Suprapubic skin (tissue), 4 donors: ENCODE data around the gene JPT1. TPM values are rescaled to one million over a fixed set of nuclear protein-coding genes. Genes with fewer than 3 reads are reported as not detected.
"Not testable (repeated sequence)": the region's sequence is repeated elsewhere in the genome, so short reads cannot be mapped to it uniquely, and the experiment has no call there.

Source experiments
- DNase-seq, 2 donors: peaks; one replicate each; pipeline ENCODE4 v3.0.0-alpha.2; 2019; ENCODE audit warnings: low spot score in 2 of 2
- H3K27ac ChIP-seq: fragments of 200-600 bp; sonication (generic); one replicate; pipeline ENCODE4 v1.5.1; 2019
- H3K27me3 ChIP-seq: fragments of 200-600 bp; sonication (generic); one replicate; pipeline ENCODE4 v1.5.1; 2019
- H3K36me3 ChIP-seq: fragments of 200-600 bp; sonication (generic); one replicate; pipeline ENCODE4 v1.5.1; 2019
- H3K4me1 ChIP-seq: fragments of 200-600 bp; sonication (generic); one replicate; pipeline ENCODE4 v1.5.1; 2019
- H3K4me3 ChIP-seq: fragments of 200-600 bp; sonication (generic); one replicate; pipeline ENCODE4 v1.5.1; 2019; ENCODE audit warnings: mild to moderate bottlenecking
- H3K9me3 ChIP-seq: fragments of 200-600 bp; sonication (generic); one replicate; pipeline ENCODE4 v1.5.1; 2019
- CTCF ChIP-seq, 2 donors: fragments of 200-600 bp in 1 of 2; fragments of 450-650 bp in 1 of 2; sonication (generic) in 1 of 2; IDR thresholded peaks; one replicate each; pipeline ENCODE4 v1.5.1; 2016 to 2019; ENCODE audit warnings: antibody characterized with exemption in 2 of 2, mild to moderate bottlenecking in 1 of 2, moderate library complexity in 1 of 2
- EP300 ChIP-seq: sonication (generic); formaldehyde crosslinking; IDR thresholded peaks from one replicate; pipeline ENCODE4 v1.6.1; 2017; ENCODE audit warnings: antibody characterized with exemption
- POLR2A ChIP-seq, 2 donors: fragments of 450-650 bp; IDR thresholded peaks; one replicate each; pipeline ENCODE4 v1.6.1; 2017; ENCODE audit warnings: antibody characterized with exemption in 2 of 2, mild to moderate bottlenecking in 2 of 2, moderate library complexity in 2 of 2
- POLR2AphosphoS5 ChIP-seq, 3 donors: sonication (generic); formaldehyde crosslinking; IDR thresholded peaks; one replicate each; pipeline ENCODE4 v1.6.1; 2017; ENCODE audit warnings: antibody characterized with exemption in 3 of 3
- WGBS: methylation state at CpG from one replicate; pipeline ENCODE4 v1.1.5; 2018; 5-methylcytosine and 5-hydroxymethylcytosine counted together
- total RNA-seq, 4 donors: library from RNA; depleted of rRNA; stranded (reverse); fragments of >200 nt; gene quantifications; one replicate each; pipeline ENCODE4 v1.1.0, GENCODE V29; 2016

JPT1 gene
- total RNA-seq, 4 donors from 2014 or later = 37.9 to 55.9 (median 50.4) TPM

- 89% methylated on average over 6 of the region's 6 CpGs for WGBS
- Histone ChIP-seq H3K27me3 (no peaks in the 10 kb centered on the region), H3K4me3 (no peak overlapping the region), H3K27ac (no peak overlapping the region), H3K36me3 (peaks cover 45% of the 10 kb centered on the region), H3K4me1 (peaks cover 6% of the 10 kb centered on the region), H3K9me3 (no peaks in the 10 kb centered on the region)
- DNase-seq = peak in 1 of 2 donors; percentile 24
- no peak for TF ChIP-seq EP300
- TF ChIP-seq CTCF (IDR thresholded peaks at IDR 0.05) = no peak
- no peak for TF ChIP-seq POLR2A (IDR thresholded peaks at IDR 0.05)
- TF ChIP-seq POLR2AphosphoS5 (IDR thresholded peaks at IDR 0.05) = no peak
Measured at GRCh38 chr17:75147878-75148546, 6.3 kb downstream of the JPT1 start.

- DNase-seq = no peak
- Histone ChIP-seq H3K9me3 (no peaks in the 10 kb centered on the region), H3K4me1 (no peaks in the 10 kb centered on the region), H3K27me3 (no peaks in the 10 kb centered on the region), H3K27ac (no peak overlapping the region), H3K36me3 (peaks cover 48% of the 10 kb centered on the region), H3K4me3 (no peak overlapping the region)
- TF ChIP-seq POLR2AphosphoS5 (IDR thresholded peaks at IDR 0.05) (no peak), CTCF (IDR thresholded peaks at IDR 0.05) (no peak), POLR2A (IDR thresholded peaks at IDR 0.05) (no peak), EP300 (no peak)
- 86% methylated on average over 3 of the region's 3 CpGs for WGBS
Measured at GRCh38 chr17:75146592-75146991, 7.7 kb downstream of the JPT1 start.

- no peaks in the 10 kb centered on the region for H3K4me1 ChIP-seq
- no peak for TF ChIP-seq POLR2AphosphoS5 (IDR thresholded peaks at IDR 0.05)
- TF ChIP-seq EP300 = no peak
- no peak for TF ChIP-seq CTCF (IDR thresholded peaks at IDR 0.05)
- TF ChIP-seq POLR2A (IDR thresholded peaks at IDR 0.05) = no peak
- H3K9me3 ChIP-seq = no peaks in the 10 kb centered on the region
- peaks cover 56% of the 10 kb centered on the region for H3K36me3 ChIP-seq
- WGBS = 89% methylated on average over 11 of the region's 11 CpGs
- H3K27me3 ChIP-seq = no peaks in the 10 kb centered on the region
- no peak overlapping the region for H3K4me3 ChIP-seq
- no peak overlapping the region for H3K27ac ChIP-seq
- peak in 1 of 2 donors; percentile 31 for DNase-seq
Measured at GRCh38 chr17:75144816-75145512, 9.3 kb downstream of the JPT1 start.

GRCh38 chr17:75142236-75142971 is 11.9 kb downstream of the JPT1 start:
- Histone ChIP-seq H3K27ac (no peak overlapping the region), H3K9me3 (no peaks in the 10 kb centered on the region), H3K4me1 (no peaks in the 10 kb centered on the region), H3K4me3 (no peak overlapping the region), H3K27me3 (no peaks in the 10 kb centered on the region), H3K36me3 (peaks cover 46% of the 10 kb centered on the region)
- 80% methylated on average over 13 of the region's 13 CpGs for WGBS
- no peak for TF ChIP-seq POLR2AphosphoS5 (IDR thresholded peaks at IDR 0.05)
- no peak for TF ChIP-seq POLR2A (IDR thresholded peaks at IDR 0.05)
- TF ChIP-seq CTCF (IDR thresholded peaks at IDR 0.05) = no peak
- no peak for TF ChIP-seq EP300
- no peak for DNase-seq

- no peak overlapping the region for H3K4me3 ChIP-seq
- 94% methylated on average over 5 of the region's 5 CpGs for WGBS
- H3K4me1 ChIP-seq = peaks cover 2% of the 10 kb centered on the region
- DNase-seq = no peak
- no peak overlapping the region for H3K27ac ChIP-seq
- no peaks in the 10 kb centered on the region for H3K9me3 ChIP-seq
- H3K27me3 ChIP-seq = no peaks in the 10 kb centered on the region
- no peak for TF ChIP-seq CTCF (IDR thresholded peaks at IDR 0.05)
- no peak for TF ChIP-seq POLR2A (IDR thresholded peaks at IDR 0.05)
- no peak for TF ChIP-seq EP300
- TF ChIP-seq POLR2AphosphoS5 (IDR thresholded peaks at IDR 0.05) = no peak
- H3K36me3 ChIP-seq = peaks cover 15% of the 10 kb centered on the region
Measured at GRCh38 chr17:75138519-75138918, 15.8 kb downstream of the JPT1 start.

GRCh38 chr17:75137762-75138161 is 16.6 kb downstream of the JPT1 start:
- not testable (repeated sequence) for H3K27me3 ChIP-seq, H3K4me1 ChIP-seq, H3K27ac ChIP-seq, H3K4me3 ChIP-seq, DNase-seq, H3K9me3 ChIP-seq, H3K36me3 ChIP-seq
- 93% methylated on average over 9 of the region's 9 CpGs for WGBS
